Keratinocyte (primary cell): ENCODE data around the gene ARNT2. TPM values are rescaled to one million over a fixed set of nuclear protein-coding genes. Genes with fewer than 3 reads are reported as not detected.

ENCODE experiments used
- DNase-seq: peaks from one replicate; pipeline ENCODE4 v3.0.0-alpha.2; 2011; ENCODE audit warnings: low read depth, missing footprints, low spot score
- FAIRE-seq: peaks from 2 replicates; lab custom pipeline; 2011; peaks lifted over from hg19 to GRCh38; lab: Jason Lieb, UNC
- H2AFZ ChIP-seq: 2 replicates; pipeline ENCODE4 v1.6.0; 2012; ENCODE audit warnings: low read length, control low read depth, inconsistent platforms; ENCODE audit not compliant: control insufficient read depth
- H3K27ac ChIP-seq: 2 replicates; pipeline ENCODE4 v1.5.1; 2011; ENCODE audit warnings: low read length; ENCODE audit not compliant: control insufficient read depth, insufficient read depth
- H3K27me3 ChIP-seq: 3 replicates; pipeline ENCODE4 v1.6.0; 2011; ENCODE audit warnings: low read length; ENCODE audit not compliant: control insufficient read depth, insufficient read depth; ENCODE audit errors: extremely low read depth
- H3K36me3 ChIP-seq, 2 experiments: 2 replicates in 1 of 2; 3 replicates in 1 of 2; pipeline ENCODE4 v1.5.1; 2011; ENCODE audit warnings: low read length in 2 of 2, mild to moderate bottlenecking in 1 of 2; ENCODE audit not compliant: control insufficient read depth in 2 of 2, insufficient read depth in 2 of 2; ENCODE audit errors: extremely low read depth in 1 of 2
- H3K4me1 ChIP-seq: 3 replicates; pipeline ENCODE4 v1.5.1; 2011; ENCODE audit warnings: low read length; ENCODE audit not compliant: control insufficient read depth, insufficient read depth; ENCODE audit errors: extremely low read depth
- H3K4me2 ChIP-seq: 3 replicates; pipeline ENCODE4 v1.6.0; 2011; ENCODE audit warnings: low read depth, low read length; ENCODE audit not compliant: control insufficient read depth, insufficient read depth; ENCODE audit errors: extremely low read depth
- H3K4me3 ChIP-seq, 3 experiments: fragments of 200-600 bp in 1 of 3; sonication (generic) in 1 of 3; 2 replicates in 2 of 3; 3 replicates in 1 of 3; pipeline ENCODE4 v1.5.1; 2011 to 2016; ENCODE audit warnings: low read length in 3 of 3, mild to moderate bottlenecking in 3 of 3, control low read depth in 2 of 3, inconsistent platforms in 1 of 3, low read depth in 1 of 3, mixed read lengths in 1 of 3, mixed run types in 1 of 3, moderate library complexity in 1 of 3; ENCODE audit not compliant: control insufficient read depth in 2 of 3, insufficient read depth in 2 of 3; ENCODE audit errors: extremely low read depth in 1 of 3
- H3K79me2 ChIP-seq: 2 replicates; pipeline ENCODE4 v1.6.0; 2012; ENCODE audit warnings: low read length; ENCODE audit not compliant: control insufficient read depth, insufficient read depth
- H3K9ac ChIP-seq: 3 replicates; pipeline ENCODE4 v1.6.0; 2011; ENCODE audit warnings: low read length; ENCODE audit not compliant: control insufficient read depth, insufficient read depth; ENCODE audit errors: extremely low read depth
- H3K9me1 ChIP-seq: 3 replicates; pipeline ENCODE4 v1.6.0; 2011; ENCODE audit warnings: low read length; ENCODE audit not compliant: control insufficient read depth, insufficient read depth; ENCODE audit errors: extremely low read depth
- H3K9me3 ChIP-seq: 2 replicates; pipeline ENCODE4 v1.5.1; 2012; ENCODE audit warnings: low read depth, low read length; ENCODE audit not compliant: control insufficient read depth
- H4K20me1 ChIP-seq: 3 replicates; pipeline ENCODE4 v1.6.0; 2011; ENCODE audit warnings: low read length; ENCODE audit not compliant: control insufficient read depth, insufficient read depth; ENCODE audit errors: extremely low read depth
- EZH2 ChIP-seq: IDR thresholded peaks from one replicate; pipeline ENCODE4 v1.6.1; 2012; ENCODE audit warnings: inconsistent platforms, mild to moderate bottlenecking, low read length, moderate library complexity
- dilution Hi-C: fragments of 300-500 bp; cut with MboI; formaldehyde crosslinking; loops from one replicate; pipeline ENCODE4 v1.7.0; 2020; ENCODE audit warnings: low sequenced_read_pairs; ENCODE audit not compliant: extremely low pct_ligation_motif_present
- polyA plus RNA-seq, 5 experiments: library from polyadenylated mRNA; depleted of rRNA in 3 of 5; stranded (reverse) in 3 of 5; stranded (forward) in 1 of 5; unstranded in 1 of 5; fragments of >200 nt; gene quantifications; 1 replicate in 1 of 5; 2 replicates in 3 of 5; 3 replicates in 1 of 5; pipeline versions ENCODE4 v1.2.1 to v1.2.3, GENCODE V29; 2011 to 2012; ENCODE audit warnings: missing spikeins in 2 of 5, low read depth in 1 of 5, low replicate concordance in 1 of 5
- TF ChIP-seq, protein P1 (sequence below), 3 experiments: IDR thresholded peaks in 1 of 3; conservative IDR thresholded peaks in 1 of 3; optimal IDR thresholded peaks in 1 of 3; 2 replicates in 2 of 3; 3 replicates in 1 of 3; pipeline versions ENCODE3 to v1.5.1; 2011; ENCODE audit warnings: low read length in 3 of 3, mild to moderate bottlenecking in 3 of 3, moderate library complexity in 2 of 3, control low read depth in 1 of 3, inconsistent platforms in 1 of 3; ENCODE audit not compliant: insufficient read depth in 2 of 3; ENCODE audit errors: extremely low read depth in 1 of 3

ARNT2 gene
- polyA plus RNA-seq, 1 donor (not counting 4 experiments of a cell fraction or from before 2014, with no cell fraction given): 0.16 TPM

- no peaks in the 10 kb centered on the region for H3K36me3 ChIP-seq
- H3K4me1 ChIP-seq: no peaks in the 10 kb centered on the region
- H3K79me2 ChIP-seq: no peaks in the 10 kb centered on the region
- H3K9me3 ChIP-seq: no peaks in the 10 kb centered on the region
- H3K27ac ChIP-seq: no peak overlapping the region
- H3K27me3 ChIP-seq: no peaks in the 10 kb centered on the region
- dilution Hi-C loops: no loop called here
- no peak for DNase-seq
- no peak overlapping the region for H3K4me2 ChIP-seq
- FAIRE-seq: no peak
- no peak for TF ChIP-seq EZH2
- TF ChIP-seq, protein P1, sequence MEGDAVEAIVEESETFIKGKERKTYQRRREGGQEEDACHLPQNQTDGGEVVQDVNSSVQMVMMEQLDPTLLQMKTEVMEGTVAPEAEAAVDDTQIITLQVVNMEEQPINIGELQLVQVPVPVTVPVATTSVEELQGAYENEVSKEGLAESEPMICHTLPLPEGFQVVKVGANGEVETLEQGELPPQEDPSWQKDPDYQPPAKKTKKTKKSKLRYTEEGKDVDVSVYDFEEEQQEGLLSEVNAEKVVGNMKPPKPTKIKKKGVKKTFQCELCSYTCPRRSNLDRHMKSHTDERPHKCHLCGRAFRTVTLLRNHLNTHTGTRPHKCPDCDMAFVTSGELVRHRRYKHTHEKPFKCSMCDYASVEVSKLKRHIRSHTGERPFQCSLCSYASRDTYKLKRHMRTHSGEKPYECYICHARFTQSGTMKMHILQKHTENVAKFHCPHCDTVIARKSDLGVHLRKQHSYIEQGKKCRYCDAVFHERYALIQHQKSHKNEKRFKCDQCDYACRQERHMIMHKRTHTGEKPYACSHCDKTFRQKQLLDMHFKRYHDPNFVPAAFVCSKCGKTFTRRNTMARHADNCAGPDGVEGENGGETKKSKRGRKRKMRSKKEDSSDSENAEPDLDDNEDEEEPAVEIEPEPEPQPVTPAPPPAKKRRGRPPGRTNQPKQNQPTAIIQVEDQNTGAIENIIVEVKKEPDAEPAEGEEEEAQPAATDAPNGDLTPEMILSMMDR (optimal IDR thresholded peaks at IDR 0.05 in 1 of 3, IDR thresholded peaks at IDR 0.05 in 1 of 3, conservative IDR thresholded peaks at IDR 0.05 in 1 of 3; ENCODE audit: extremely low read depth in 1 of 3, insufficient read depth in 2 of 3, low read length in 3 of 3): no peak
- H4K20me1 ChIP-seq: no peaks in the 10 kb centered on the region
- no peak overlapping the region for H3K4me3 ChIP-seq
- H3K9me1 ChIP-seq: no peaks in the 10 kb centered on the region
- H2AFZ ChIP-seq: no peak overlapping the region
- no peak overlapping the region for H3K9ac ChIP-seq
Measured at GRCh38 chr15:80630981-80631380, 226.8 kb downstream of the ARNT2 start.

- Histone ChIP-seq H3K27ac (no peak overlapping the region), H3K4me3 (no peak overlapping the region), H4K20me1 (no peaks in the 10 kb centered on the region), H3K36me3 (no peaks in the 10 kb centered on the region), H3K27me3 (no peaks in the 10 kb centered on the region), H3K4me1 (peaks cover 6% of the 10 kb centered on the region), H2AFZ (no peak overlapping the region), H3K9ac (no peak overlapping the region), H3K9me1 (no peaks in the 10 kb centered on the region), H3K79me2 (no peaks in the 10 kb centered on the region), H3K4me2 (no peak overlapping the region), H3K9me3 (no peaks in the 10 kb centered on the region)
- DNase-seq (no peak), FAIRE-seq (no peak)
- dilution Hi-C loops: no loop called here
- TF ChIP-seq, protein P1 (optimal IDR thresholded peaks at IDR 0.05 in 1 of 3, IDR thresholded peaks at IDR 0.05 in 1 of 3, conservative IDR thresholded peaks at IDR 0.05 in 1 of 3; ENCODE audit: extremely low read depth in 1 of 3, insufficient read depth in 2 of 3, low read length in 3 of 3): no peak
- TF ChIP-seq EZH2: no peak
Measured at GRCh38 chr15:80633221-80633620, 229.0 kb downstream of the ARNT2 start.
